Motor neuron (in vitro differentiated cells): Measurements from ENCODE around the gene GDPD2. TPM values are rescaled to one million over a fixed set of nuclear protein-coding genes. Genes with fewer than 3 reads are reported as not detected.

Experiments used
- ATAC-seq, 8 experiments: fragments of 200-7000 bp; cut with Tn5 transposase; replicated peaks in 6 of 8; 2 replicates each; pipeline ENCODE4 v1.8.0; 2021; ENCODE audit warnings: mild to moderate bottlenecking in 8 of 8, moderate library complexity in 8 of 8
- H3K27ac ChIP-seq, 2 donors: fragments of 250-450 bp; sonication (Bioruptor Pico); 2 replicates each; pipeline ENCODE4 v1.9.0; 2021; ENCODE audit warnings: antibody characterized with exemption in 2 of 2, mild to moderate bottlenecking in 2 of 2, moderate library complexity in 1 of 2
- H3K4me1 ChIP-seq, 2 donors: fragments of 250-450 bp; sonication (Bioruptor Pico); replicated peaks in 1 of 2; 2 replicates each; pipeline ENCODE4 v1.6.1; 2021; ENCODE audit warnings: antibody characterized with exemption in 2 of 2, mild to moderate bottlenecking in 2 of 2, moderate library complexity in 1 of 2
- H3K4me3 ChIP-seq, 5 donors: fragments of 250-450 bp; sonication (Bioruptor Pico); 2 replicates each; pipeline ENCODE4 v1.9.0; 2021; ENCODE audit warnings: antibody characterized with exemption in 5 of 5, mild to moderate bottlenecking in 5 of 5, moderate library complexity in 4 of 5
- WGBS, 10 experiments: fragments of 450-650 bp; shearing (Covaris generic); methylation state at CpG; one replicate each; pipeline ENCODE4 v1.0.0; 2022; 5-methylcytosine and 5-hydroxymethylcytosine counted together
- in situ Hi-C, 9 experiments: fragments of 400-800 bp; cut with MboI; loops; one replicate each; pipeline ENCODE4 v1.15.0; 2021; ENCODE audit warnings: low sequenced_read_pairs in 9 of 9, low pct_unique_long_range_greater_than_20kb in 2 of 9; ENCODE audit not compliant: unreplicated experiment in 9 of 9
- total RNA-seq, 8 experiments: library from RNA; unstranded; fragments of 300-600 nt; gene quantifications; 2 replicates each; pipeline versions ENCODE4 v1.2.3 to v1.2.4, GENCODE V29; 2022

Gene GDPD2
- total RNA-seq, 8 experiments from 2014 or later, result 0.15 to 37.9 (median 5.8) TPM; not detected in 1

DNA sequence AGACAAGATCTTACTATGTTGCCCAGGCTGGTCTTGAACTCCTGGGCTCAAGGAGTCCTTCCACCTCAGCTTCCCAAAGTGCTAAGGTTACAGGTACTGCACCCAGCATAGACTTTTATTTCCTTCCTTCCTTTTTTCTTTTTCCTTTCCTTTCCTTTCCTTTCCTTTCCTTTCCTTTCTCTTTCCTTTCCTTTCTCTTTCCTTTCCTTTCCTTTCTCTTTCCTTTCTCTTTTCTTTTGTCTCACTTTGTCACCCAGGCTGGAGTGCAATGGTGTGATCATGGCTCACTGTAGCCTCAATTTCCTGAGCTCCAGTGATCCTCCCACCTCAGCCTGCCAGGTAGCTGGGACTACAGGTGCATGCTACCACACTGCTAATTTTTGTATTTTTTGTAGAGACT, 40.9 kb downstream of the GDPD2 start:
- H3K4me1 ChIP-seq, result no peaks in the 10 kb centered on the region
- H3K27ac ChIP-seq, result no peak overlapping the region
- no peak overlapping the region for H3K4me3 ChIP-seq
- in situ Hi-C loops, result loop anchor here in 2 of 9 experiments (25.0 kb wide), 2 partner anchors 198 to 498 kb away; no protein-coding TSS in a partner anchor
- no peak for ATAC-seq

- no peak overlapping the region for H3K4me3 ChIP-seq
- in situ Hi-C loops, result loop anchor here in 2 of 9 experiments (25.0 kb wide), 2 partner anchors 195 to 495 kb away; no protein-coding TSS in a partner anchor
- no peaks in the 10 kb centered on the region for H3K4me1 ChIP-seq
- H3K27ac ChIP-seq, result no peak overlapping the region
- ATAC-seq, result no peak
These were observed 43.9 kb downstream of the GDPD2 start for GRCh38 chrX:70466968-70467367.

- 50 to 100% (median 67%) methylated on average over 1 of the region's 1 CpG; no CpG with 5 or more reads in 7 of the 10 experiments for WGBS, 10 experiments
- H3K4me1 ChIP-seq, result no peaks in the 10 kb centered on the region
- in situ Hi-C loops, result loop anchor here in 2 of 9 experiments (25.0 kb wide), 2 partner anchors 194 to 494 kb away; no protein-coding TSS in a partner anchor
- no peak for ATAC-seq
- no peak overlapping the region for H3K4me3 ChIP-seq
- no peak overlapping the region for H3K27ac ChIP-seq
These were observed 45.6 kb downstream of the GDPD2 start for GRCh38 chrX:70468709-70469108.

DNA sequence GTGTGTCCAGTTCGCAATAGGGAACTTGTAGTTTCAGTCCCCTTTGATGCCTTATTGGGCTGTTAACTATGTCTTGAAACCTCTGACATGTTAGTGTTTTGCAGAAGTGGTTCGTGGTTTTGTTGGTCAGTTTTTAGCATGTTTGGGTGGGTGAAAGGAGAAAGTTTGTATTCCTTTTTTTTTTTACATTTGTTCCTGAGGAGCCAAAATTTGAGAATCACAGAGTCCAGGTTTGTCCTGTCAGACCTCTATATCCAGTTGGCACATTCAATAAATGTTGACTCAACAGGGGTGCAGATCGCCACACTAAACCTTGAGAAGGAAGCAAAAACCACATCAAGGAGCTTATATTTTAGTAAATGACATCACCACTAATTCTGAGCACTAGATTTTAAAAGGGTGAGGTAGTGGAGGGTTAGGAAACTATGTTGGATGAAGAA, 47.8 kb downstream of the GDPD2 start:
- ATAC-seq, result no peak
- 38 to 100% (median 76%) methylated on average over 1 to 3 of the region's 3 CpGs; no CpG with 5 or more reads in 6 of the 10 experiments for WGBS, 10 experiments
- in situ Hi-C loops, result loop anchor here in 2 of 9 experiments (25.0 kb wide), 2 partner anchors 191 to 491 kb away; no protein-coding TSS in a partner anchor
- Histone ChIP-seq H3K4me1 (no peaks in the 10 kb centered on the region), H3K4me3 (no peak overlapping the region), H3K27ac (no peak overlapping the region)

DNA sequence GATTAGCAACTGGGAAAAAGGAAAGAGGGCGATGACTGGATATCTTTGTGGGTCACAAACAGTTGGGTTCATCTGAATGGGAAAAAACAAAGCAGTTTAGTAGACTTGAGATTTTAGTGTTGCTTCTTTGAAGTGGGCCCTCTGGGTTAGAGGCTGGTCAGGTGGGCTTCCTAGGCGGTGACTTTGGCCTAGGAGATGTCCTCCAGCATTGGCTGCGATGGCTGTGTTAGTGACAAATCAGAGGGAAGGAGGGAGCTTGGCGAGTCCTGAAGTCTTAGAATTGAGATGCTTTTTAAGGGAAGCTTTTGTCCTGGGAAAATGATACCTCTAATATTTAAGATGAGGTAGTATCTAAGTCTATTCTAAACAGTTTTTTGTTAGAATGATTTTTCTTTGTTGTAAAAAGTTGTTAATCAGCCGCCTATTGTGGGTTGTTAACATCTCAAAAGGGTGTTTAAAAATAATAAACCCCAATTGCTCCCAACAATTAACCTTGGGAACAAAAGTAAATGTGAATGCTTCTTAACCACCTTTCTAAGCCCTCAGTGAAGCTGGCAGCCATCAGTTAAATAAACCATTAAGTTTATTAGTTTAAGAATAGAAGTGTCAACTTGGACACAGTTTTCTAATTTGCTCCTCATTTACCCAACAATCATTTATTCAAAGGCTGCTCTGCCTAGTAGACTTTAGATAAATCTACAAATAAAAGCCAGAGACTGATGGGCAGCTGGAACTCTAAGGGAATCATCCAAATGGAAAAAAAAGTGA, 53.2 kb downstream of the GDPD2 start:
- no peak overlapping the region for H3K4me3 ChIP-seq
- no peak overlapping the region for H3K27ac ChIP-seq
- no peak for ATAC-seq
- WGBS, 10 experiments, result 33 to 100% (median 56%) methylated on average over 1 to 3 of the region's 5 CpGs; no CpG with 5 or more reads in 4 of the 10 experiments
- in situ Hi-C loops, result no loop called here
- peaks cover 28 to 29% of the 10 kb centered on the region in 2 donors for H3K4me1 ChIP-seq

GRCh38 chrX:70476934-70477733, 54.0 kb downstream of the GDPD2 start:
- Histone ChIP-seq H3K4me3 (no peak overlapping the region), H3K27ac (no peak overlapping the region), H3K4me1 (peaks cover 28 to 29% of the 10 kb centered on the region in 2 donors)
- in situ Hi-C loops, result no loop called here
- WGBS, 10 experiments, result 14 to 100% (median 37%) methylated on average over 1 to 6 of the region's 13 CpGs; no CpG with 5 or more reads in 4 of the 10 experiments
- peak; percentile 39 to 90 (median 80) for ATAC-seq

DNA sequence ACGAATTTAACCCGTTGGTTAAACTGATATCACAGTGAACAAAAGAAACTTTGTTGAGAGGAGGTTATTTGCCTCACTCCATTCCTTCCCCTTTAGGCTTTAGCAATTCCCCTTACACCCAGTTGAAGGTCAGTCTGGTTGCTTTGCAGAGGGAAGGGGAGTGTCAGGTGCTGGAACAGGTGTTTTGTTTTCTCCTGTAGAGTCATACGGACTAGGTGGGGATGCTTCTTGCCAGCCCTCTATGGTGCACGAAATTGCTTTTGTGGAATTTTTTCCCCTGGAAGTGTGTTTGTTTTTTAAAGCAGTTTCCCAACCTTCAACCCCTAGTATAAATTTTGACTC, 54.6 kb downstream of the GDPD2 start:
- in situ Hi-C loops, result no loop called here
- no peak overlapping the region for H3K4me3 ChIP-seq
- peaks cover 28 to 29% of the 10 kb centered on the region in 2 donors for H3K4me1 ChIP-seq

DNA sequence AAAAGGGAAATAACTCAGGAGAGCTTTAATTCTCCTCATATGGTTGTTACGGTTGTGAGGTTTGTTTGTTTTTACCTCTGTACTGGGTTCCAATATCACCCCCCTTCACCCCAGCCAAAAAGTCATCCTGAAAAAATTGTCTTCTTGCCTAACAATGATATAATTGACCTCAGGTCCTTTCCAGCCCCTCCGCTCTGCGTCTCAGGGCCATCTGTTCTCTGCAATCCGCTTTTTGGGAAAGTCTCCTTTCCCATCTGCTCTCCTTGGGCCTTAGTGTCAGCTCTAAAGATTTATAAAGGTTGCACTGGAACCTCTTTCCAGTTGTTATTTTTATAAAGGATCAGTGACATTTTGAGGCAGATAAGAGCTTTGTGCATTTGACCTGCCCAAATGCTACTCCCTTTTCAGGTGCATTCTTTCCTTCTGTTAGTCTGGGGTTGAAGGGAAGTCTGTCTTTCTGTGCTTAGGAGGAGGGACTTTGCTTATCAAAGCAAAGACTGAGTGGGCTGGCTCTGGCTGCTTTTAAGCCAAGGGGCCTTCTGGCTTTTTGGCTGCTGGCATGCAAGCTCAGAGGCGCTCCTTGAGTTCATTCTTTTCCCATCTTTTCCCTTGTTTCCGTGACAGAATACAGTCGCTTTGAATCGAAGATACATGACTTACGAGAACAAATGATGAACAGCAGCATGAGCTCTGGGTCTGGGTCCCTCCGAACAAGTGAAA, 55.6 kb downstream of the GDPD2 start:
- H3K27ac ChIP-seq, result no peak overlapping the region
- in situ Hi-C loops, result no loop called here
- WGBS, 10 experiments, result 21 to 100% (median 35%) methylated on average over 1 to 9 of the region's 10 CpGs; no CpG with 5 or more reads in 6 of the 10 experiments
- H3K4me3 ChIP-seq, result no peak overlapping the region
- no peak for ATAC-seq
- H3K4me1 ChIP-seq, result peaks cover 28 to 29% of the 10 kb centered on the region in 2 donors

More for the DNA sequence above, 54.6 kb downstream of the GDPD2 start:
- WGBS, 10 experiments, result 8 to 25% (median 23%) methylated on average over 2 to 4 of the region's 4 CpGs; no CpG with 5 or more reads in 7 of the 10 experiments
- no peak for ATAC-seq
- no peak overlapping the region for H3K27ac ChIP-seq

- 0 to 46% (median 42%) methylated on average over 2 to 3 of the region's 4 CpGs; no CpG with 5 or more reads in 7 of the 10 experiments for WGBS, 10 experiments
- H3K27ac ChIP-seq, result no peak overlapping the region
- in situ Hi-C loops, result no loop called here
- peak; percentile 33 to 86 (median 62) for ATAC-seq
- no peak overlapping the region for H3K4me3 ChIP-seq
- peaks cover 28 to 29% of the 10 kb centered on the region in 2 donors for H3K4me1 ChIP-seq
These were observed 56.3 kb downstream of the GDPD2 start for GRCh38 chrX:70479247-70479921.

GRCh38 chrX:70479922-70480659, 57.0 kb downstream of the GDPD2 start:
- no peak overlapping the region for H3K27ac ChIP-seq
- peaks cover 28 to 29% of the 10 kb centered on the region in 2 donors for H3K4me1 ChIP-seq
- no peak overlapping the region for H3K4me3 ChIP-seq
- in situ Hi-C loops, result no loop called here
- ATAC-seq, result no peak
- 38 to 100% methylated on average over 1 to 5 of the region's 6 CpGs; no CpG with 5 or more reads in 8 of the 10 experiments for WGBS, 10 experiments

GRCh38 chrX:70480660-70481018, 57.5 kb downstream of the GDPD2 start:
- WGBS, 10 experiments, result 17 to 93% (median 58%) methylated on average over 1 to 9 of the region's 9 CpGs; no CpG with 5 or more reads in 6 of the 10 experiments
- Histone ChIP-seq H3K27ac (no peak overlapping the region), H3K4me1 (peaks cover 28 to 29% of the 10 kb centered on the region in 2 donors), H3K4me3 (no peak overlapping the region)
- ATAC-seq, result no peak
- in situ Hi-C loops, result no loop called here
